ENCODE data around the gene KAZALD1. TPM values are rescaled to one million over a fixed set of nuclear protein-coding genes. Genes with fewer than 3 reads are reported as not detected.

The KAZALD1 gene
- total RNA-seq, 2 experiments from 2014 or later = 0.72 to 0.90 TPM

- H3K36me3 Mint-ChIP-seq (ENCODE audit: low read depth) = peaks cover 6% of the 10 kb centered on the region
- ATAC-seq = no peak
- CTCF ChIA-PET = interaction anchor here (20.4 kb wide), 1 partner anchor 24 kb away, joined by 655 read pairs; the partner anchor contains the start of gene KAZALD1
- no peaks in the 10 kb centered on the region for H3K9me3 Mint-ChIP-seq
- H3K4me1 Mint-ChIP-seq (ENCODE audit: low read depth) = peaks cover 15% of the 10 kb centered on the region
- intact Hi-C loops (cut with micrococcal nuclease) = no loop called here
- H3K27me3 Mint-ChIP-seq = no peaks in the 10 kb centered on the region
- no peak for TF ChIP-seq CTCF (IDR thresholded peaks at IDR 0.05)
- H3K27ac Mint-ChIP-seq = no peak overlapping the region
- no peak overlapping the region for H3K4me3 Mint-ChIP-seq
- no peak for DNase-seq
- POLR2A ChIA-PET = no interaction called here
Observed at GRCh38 chr10:101036726-101037125, 25.1 kb upstream of the KAZALD1 start.

- no peak for ATAC-seq
- POLR2A ChIA-PET = interaction anchor here (0.6 kb wide), 1 partner anchor 79 kb away, joined by 3 read pairs; no protein-coding TSS in a partner anchor
- Mint-ChIP-seq H3K36me3 (ENCODE audit: low read depth) (peaks cover 6% of the 10 kb centered on the region), H3K4me1 (ENCODE audit: low read depth) (peaks cover 19% of the 10 kb centered on the region), H3K9me3 (no peaks in the 10 kb centered on the region), H3K4me3 (no peak overlapping the region), H3K27me3 (no peaks in the 10 kb centered on the region), H3K27ac (no peak overlapping the region)
- CTCF ChIA-PET = interaction anchor here (1.2 to 20.4 kb wide), 3 partner anchors 10 to 22 kb away, joined by 3 to 655 read pairs (median 114); partner anchors contain the start of gene KAZALD1
- DNase-seq = no peak
- intact Hi-C loops (cut with micrococcal nuclease) = no loop called here
- no peak for TF ChIP-seq CTCF (IDR thresholded peaks at IDR 0.05)
Observed at GRCh38 chr10:101038484-101038883, 23.3 kb upstream of the KAZALD1 start.

GRCh38 chr10:101040061-101040460, 21.7 kb upstream of the KAZALD1 start:
- intact Hi-C loops (cut with micrococcal nuclease) = no loop called here
- Mint-ChIP-seq H3K9me3 (no peaks in the 10 kb centered on the region), H3K27me3 (no peaks in the 10 kb centered on the region), H3K36me3 (ENCODE audit: low read depth) (peaks cover 6% of the 10 kb centered on the region), H3K4me3 (no peak overlapping the region), H3K27ac (no peak overlapping the region), H3K4me1 (ENCODE audit: low read depth) (peaks cover 21% of the 10 kb centered on the region)
- POLR2A ChIA-PET = interaction anchor here (4.3 kb wide), 1 partner anchor 9 kb away, joined by 30 read pairs; the partner anchor contains the start of genes PDZD7 and SFXN3
- no peak for ATAC-seq
- no peak for TF ChIP-seq CTCF (IDR thresholded peaks at IDR 0.05)
- DNase-seq = no peak
- CTCF ChIA-PET = interaction anchor here (1.0 to 20.4 kb wide), 5 partner anchors 10 to 102 kb away, joined by 3 to 655 read pairs (median 22); partner anchors contain the start of genes KAZALD1, PDZD7 and SFXN3

- Mint-ChIP-seq H3K4me3 (no peak overlapping the region), H3K27me3 (no peaks in the 10 kb centered on the region), H3K36me3 (ENCODE audit: low read depth) (peaks cover 6% of the 10 kb centered on the region), H3K4me1 (ENCODE audit: low read depth) (peaks cover 21% of the 10 kb centered on the region), H3K9me3 (no peaks in the 10 kb centered on the region), H3K27ac (no peak overlapping the region)
- intact Hi-C loops (cut with micrococcal nuclease) = no loop called here
- no peak for DNase-seq
- POLR2A ChIA-PET = interaction anchor here (2.9 to 4.3 kb wide), 2 partner anchors 10 to 22 kb away, joined by 19 to 30 read pairs; partner anchors contain the start of genes KAZALD1, PDZD7 and SFXN3
- TF ChIP-seq CTCF (IDR thresholded peaks at IDR 0.05) = no peak
- no peak for ATAC-seq
- CTCF ChIA-PET = interaction anchor here (0.8 to 20.4 kb wide), 10 partner anchors 8 to 317 kb away, joined by 3 to 655 read pairs (median 20); partner anchors contain the start of genes KAZALD1, PDZD7 and SFXN3
Observed at GRCh38 chr10:101040851-101041250, 20.9 kb upstream of the KAZALD1 start.

GRCh38 chr10:101041252-101041761, 20.5 kb upstream of the KAZALD1 start:
- DNase-seq (peak; percentile 85), ATAC-seq (peak; percentile 85)
- intact Hi-C loops (cut with micrococcal nuclease) = no loop called here
- ChIA-PET CTCF (interaction anchor here (0.6 to 20.4 kb wide), 15 partner anchors 9 to 331 kb away, joined by 3 to 655 read pairs (median 4); partner anchors contain the start of genes KAZALD1, PDZD7 and SFXN3), POLR2A (interaction anchor here (2.9 to 4.3 kb wide), 2 partner anchors 10 to 21 kb away, joined by 19 to 30 read pairs; partner anchors contain the start of genes KAZALD1, PDZD7 and SFXN3)
- Mint-ChIP-seq H3K4me3 (no peak overlapping the region), H3K9me3 (no peaks in the 10 kb centered on the region), H3K27me3 (peaks cover 2% of the 10 kb centered on the region), H3K27ac (no peak overlapping the region), H3K36me3 (ENCODE audit: low read depth) (peaks cover 6% of the 10 kb centered on the region), H3K4me1 (ENCODE audit: low read depth) (peaks cover 21% of the 10 kb centered on the region)
- peak; percentile 84 for TF ChIP-seq CTCF (IDR thresholded peaks at IDR 0.05)

All from activated CD8-positive, alpha-beta T cell treated with anti-CD3 and anti-CD28 coated beads for 36 hours (primary cell).